Mesodermal cell (in vitro differentiated cells): ENCODE data around the gene BRSK1.

Experiments used
- H3K27ac ChIP-seq: 2 replicates; pipeline ENCODE4 v1.7.0; 2013; ENCODE audit warnings: mild to moderate bottlenecking, low read depth, low read length, moderate library complexity; ENCODE audit not compliant: severe bottlenecking
- H3K36me3 ChIP-seq: 2 replicates; pipeline ENCODE4 v1.7.1; 2013; ENCODE audit warnings: mild to moderate bottlenecking, low read length, moderate library complexity; ENCODE audit not compliant: control insufficient read depth, insufficient read depth
- H3K4me1 ChIP-seq: one replicate; pipeline ENCODE4 v1.7.1; 2013; ENCODE audit warnings: mild to moderate bottlenecking, low read length; ENCODE audit not compliant: insufficient read depth, control insufficient read depth, poor library complexity, severe bottlenecking
- H3K4me3 ChIP-seq: 2 replicates; pipeline ENCODE4 v1.7.0; 2013; ENCODE audit warnings: low read length, control low read depth, mild to moderate bottlenecking; ENCODE audit not compliant: insufficient read depth, poor library complexity, severe bottlenecking; ENCODE audit errors: extremely low read depth
- H3K9me3 ChIP-seq: 2 replicates; pipeline ENCODE4 v1.7.1; 2013; ENCODE audit warnings: mild to moderate bottlenecking, low read length, moderate library complexity; ENCODE audit not compliant: control insufficient read depth
- WGBS, 2 experiments: methylation state at CpG; one replicate each; pipeline ENCODE4 v1.1.5; 2013; ENCODE audit warnings: missing lambda C conversion rate in 2 of 2; ENCODE audit not compliant: insufficient coverage in 2 of 2; 5-methylcytosine and 5-hydroxymethylcytosine counted together

Gene BRSK1

DNA sequence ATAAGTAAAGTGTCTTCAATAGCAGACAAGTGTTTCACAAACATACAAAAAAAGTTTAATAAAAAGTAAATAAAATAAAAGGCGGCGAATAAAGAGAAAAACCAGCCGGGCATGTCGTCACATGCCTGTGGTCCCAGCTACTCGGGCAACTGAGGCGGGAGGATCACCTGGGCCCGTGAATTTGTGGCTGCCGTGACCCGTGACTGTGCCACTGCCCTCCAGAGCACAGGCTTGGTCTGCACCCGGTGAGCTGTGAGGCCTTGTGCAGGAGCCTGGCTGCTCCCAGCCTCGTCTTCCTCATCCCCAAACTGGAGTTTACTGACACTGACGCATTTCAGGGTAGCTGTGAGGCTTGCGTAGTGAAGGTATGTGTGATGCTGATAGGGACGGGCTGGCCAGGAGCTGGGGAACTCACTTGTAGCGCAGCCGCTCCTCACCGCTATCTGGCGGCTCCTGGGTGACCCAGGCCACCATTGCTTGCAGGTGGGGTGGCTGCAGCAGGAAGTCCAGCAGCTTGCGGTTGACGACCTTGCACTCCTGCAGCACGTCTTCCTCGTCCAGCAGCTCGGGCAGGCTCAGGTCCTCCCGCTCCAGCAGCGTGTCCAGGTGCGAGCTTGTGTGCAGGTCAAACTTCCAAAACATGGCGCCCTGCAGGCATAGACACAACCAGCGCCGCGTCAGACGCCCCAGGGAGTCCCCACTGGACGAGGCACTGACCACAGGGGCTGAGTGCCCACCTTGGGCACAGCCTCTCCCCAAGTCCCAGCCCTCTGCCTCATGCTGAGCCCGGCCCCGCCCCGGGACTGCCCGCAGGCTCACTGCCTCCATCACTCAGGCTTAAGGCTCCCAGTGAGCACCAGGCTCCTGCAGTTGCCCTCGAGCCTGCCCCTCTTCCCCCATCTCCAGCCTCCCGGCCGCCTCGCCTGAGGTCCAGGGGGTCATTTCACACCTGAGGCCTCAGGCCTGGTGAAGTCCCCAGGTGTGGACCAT lies 37.0 kb upstream of the BRSK1 start:
- Histone ChIP-seq H3K4me1 (peaks cover 14% of the 10 kb centered on the region), H3K9me3 (no peaks in the 10 kb centered on the region), H3K27ac (no peak overlapping the region), H3K36me3 (peaks cover 61% of the 10 kb centered on the region), H3K4me3 (no peak overlapping the region)
- WGBS, 2 experiments: 93 to 95% methylated on average over 28 to 37 of the region's 40 CpGs

DNA sequence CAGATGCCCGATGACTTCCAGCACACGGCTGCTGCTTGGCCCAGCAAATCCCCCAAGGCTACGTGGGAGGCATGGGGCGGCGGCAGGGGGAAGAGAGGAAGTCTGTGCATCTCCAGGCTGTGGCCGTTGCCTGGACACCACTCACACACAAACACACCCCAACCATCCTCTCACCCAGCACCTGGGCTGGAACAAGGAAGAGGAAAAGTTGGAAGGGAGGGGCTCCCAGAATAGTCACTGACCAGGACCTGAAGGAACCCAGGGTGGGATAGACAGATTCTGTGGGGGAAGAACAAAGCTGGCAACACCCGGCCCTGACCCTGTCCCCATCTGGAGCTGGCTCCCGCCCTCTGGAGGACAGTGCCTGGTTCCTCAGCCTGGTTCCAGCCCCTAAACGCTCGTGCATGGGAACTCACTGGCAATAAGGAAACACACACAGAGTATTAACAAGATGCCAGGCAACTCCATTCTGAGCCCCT lies 36.1 kb upstream of the BRSK1 start:
- peaks cover 18% of the 10 kb centered on the region for H3K4me1 ChIP-seq
- peaks cover 54% of the 10 kb centered on the region for H3K36me3 ChIP-seq
- H3K9me3 ChIP-seq: no peaks in the 10 kb centered on the region
- 87 to 91% methylated on average over 7 to 8 of the region's 10 CpGs for WGBS, 2 experiments
- H3K4me3 ChIP-seq: no peak overlapping the region
- H3K27ac ChIP-seq: no peak overlapping the region

DNA sequence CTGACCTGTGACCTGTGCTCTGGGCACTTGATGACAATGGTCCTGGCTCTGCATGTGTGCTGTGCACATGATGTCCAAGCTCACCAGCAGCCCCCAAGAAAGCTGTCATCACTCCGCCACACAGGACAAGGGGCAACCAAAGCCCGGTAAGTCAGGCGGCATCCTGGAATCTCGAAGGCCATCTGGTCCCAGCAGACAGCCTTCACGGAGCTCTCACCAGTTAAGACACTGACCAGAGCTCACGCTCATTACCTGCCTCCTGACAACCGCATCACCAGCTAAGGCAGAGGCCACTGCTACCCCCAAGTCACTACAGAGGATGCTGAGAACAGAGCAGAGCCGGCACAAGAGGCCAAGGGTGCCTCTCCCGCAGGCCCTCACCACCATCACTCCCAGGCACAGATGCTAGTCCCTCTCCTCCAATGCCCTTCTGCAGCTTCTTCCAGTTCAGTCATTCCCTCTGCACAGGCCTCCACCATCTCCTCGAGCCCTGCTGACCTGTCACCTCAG lies 35.6 kb upstream of the BRSK1 start:
- WGBS, 2 experiments: 91 to 93% methylated on average over 10 of the region's 10 CpGs
- H3K4me1 ChIP-seq: peaks cover 18% of the 10 kb centered on the region
- no peak overlapping the region for H3K27ac ChIP-seq
- peaks cover 53% of the 10 kb centered on the region for H3K36me3 ChIP-seq
- H3K9me3 ChIP-seq: no peaks in the 10 kb centered on the region
- H3K4me3 ChIP-seq: no peak overlapping the region

DNA sequence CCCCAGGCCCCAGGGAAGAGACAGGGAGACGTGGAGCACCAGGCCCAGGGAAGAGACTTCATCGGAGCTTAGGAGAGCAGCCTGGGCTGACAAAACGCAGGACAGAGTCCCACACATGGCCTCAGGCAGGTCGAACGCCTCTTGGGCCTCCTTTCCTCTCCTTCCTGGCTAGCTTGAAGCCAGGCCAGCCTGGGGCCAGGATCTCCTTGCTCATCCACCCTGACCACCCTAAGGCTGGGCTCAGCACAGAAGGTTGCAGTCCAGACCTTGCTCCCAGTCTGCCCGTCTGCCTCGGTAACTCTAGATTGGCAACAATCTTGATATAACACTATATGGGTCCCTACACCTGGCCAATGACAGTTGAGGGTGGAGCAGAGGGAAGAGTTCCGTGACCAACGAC lies 35.1 kb upstream of the BRSK1 start:
- H3K27ac ChIP-seq: no peak overlapping the region
- no peak overlapping the region for H3K4me3 ChIP-seq
- peaks cover 55% of the 10 kb centered on the region for H3K36me3 ChIP-seq
- WGBS, 2 experiments: 94 to 98% methylated on average over 7 to 9 of the region's 9 CpGs
- peaks cover 18% of the 10 kb centered on the region for H3K4me1 ChIP-seq
- no peaks in the 10 kb centered on the region for H3K9me3 ChIP-seq

DNA sequence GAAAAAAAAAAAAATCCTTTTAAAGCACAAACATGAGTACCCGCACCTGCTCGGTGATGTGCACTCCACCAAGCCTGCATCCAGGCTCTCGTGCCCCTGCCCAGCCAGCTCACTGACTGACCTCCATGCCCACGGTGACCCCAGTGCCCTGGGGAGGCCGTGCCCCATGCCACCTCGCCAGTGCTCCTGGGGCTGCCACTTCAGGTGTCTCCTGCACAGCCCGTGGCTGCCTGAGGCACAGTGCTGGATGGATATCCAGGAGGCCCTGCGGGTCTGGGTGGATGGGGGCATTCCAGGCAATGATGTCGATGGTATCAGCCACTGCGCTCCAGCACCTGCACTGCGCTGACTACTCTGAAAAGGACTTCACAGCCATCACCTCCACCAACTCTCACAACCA lies 34.0 kb upstream of the BRSK1 start:
- peaks cover 18% of the 10 kb centered on the region for H3K4me1 ChIP-seq
- 91 to 97% methylated on average over 11 of the region's 11 CpGs for WGBS, 2 experiments
- peaks cover 52% of the 10 kb centered on the region for H3K36me3 ChIP-seq
- no peak overlapping the region for H3K4me3 ChIP-seq
- no peaks in the 10 kb centered on the region for H3K9me3 ChIP-seq
- H3K27ac ChIP-seq: no peak overlapping the region

DNA sequence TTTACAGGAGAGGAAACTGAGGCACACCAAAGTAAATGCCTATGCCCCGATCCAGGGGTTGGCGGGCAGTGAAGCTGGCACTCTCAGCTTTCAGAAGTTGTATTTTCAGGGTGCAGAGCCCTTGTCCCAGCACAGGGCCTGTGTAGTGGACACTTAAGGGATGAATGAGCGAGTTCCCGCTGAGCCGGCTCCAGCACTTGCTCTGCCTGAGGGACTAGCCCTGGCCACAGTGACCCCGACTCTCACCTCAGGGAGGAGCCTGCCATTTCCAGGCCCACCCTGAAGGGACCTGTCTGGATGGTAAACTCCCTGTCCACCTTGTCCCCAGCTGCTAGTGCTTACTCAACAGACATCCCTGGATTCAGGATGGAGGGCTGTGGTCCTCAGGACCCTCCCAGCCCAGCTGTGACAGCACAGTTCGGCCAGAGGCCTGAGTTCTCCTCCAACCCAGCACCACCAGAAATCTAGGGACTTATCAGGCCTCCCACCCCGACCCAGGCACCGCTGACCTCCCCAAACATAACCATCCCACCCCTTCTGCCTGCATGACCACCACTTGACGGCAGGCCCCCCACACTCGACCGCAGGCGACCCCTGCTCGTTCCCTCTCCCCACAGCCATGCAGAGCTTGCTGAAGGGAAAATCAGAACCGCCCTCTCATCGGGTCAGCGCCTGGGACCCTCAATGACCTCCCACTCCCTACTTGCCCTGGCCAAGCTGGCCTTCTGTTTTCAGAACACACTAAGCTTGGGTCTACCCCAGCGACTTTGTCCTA lies 33.3 kb upstream of the BRSK1 start:
- peaks cover 18% of the 10 kb centered on the region for H3K4me1 ChIP-seq
- peaks cover 49% of the 10 kb centered on the region for H3K36me3 ChIP-seq
- H3K9me3 ChIP-seq: no peaks in the 10 kb centered on the region
- H3K27ac ChIP-seq: no peak overlapping the region
- WGBS, 2 experiments: 93 to 94% methylated on average over 15 to 16 of the region's 18 CpGs
- H3K4me3 ChIP-seq: no peak overlapping the region

DNA sequence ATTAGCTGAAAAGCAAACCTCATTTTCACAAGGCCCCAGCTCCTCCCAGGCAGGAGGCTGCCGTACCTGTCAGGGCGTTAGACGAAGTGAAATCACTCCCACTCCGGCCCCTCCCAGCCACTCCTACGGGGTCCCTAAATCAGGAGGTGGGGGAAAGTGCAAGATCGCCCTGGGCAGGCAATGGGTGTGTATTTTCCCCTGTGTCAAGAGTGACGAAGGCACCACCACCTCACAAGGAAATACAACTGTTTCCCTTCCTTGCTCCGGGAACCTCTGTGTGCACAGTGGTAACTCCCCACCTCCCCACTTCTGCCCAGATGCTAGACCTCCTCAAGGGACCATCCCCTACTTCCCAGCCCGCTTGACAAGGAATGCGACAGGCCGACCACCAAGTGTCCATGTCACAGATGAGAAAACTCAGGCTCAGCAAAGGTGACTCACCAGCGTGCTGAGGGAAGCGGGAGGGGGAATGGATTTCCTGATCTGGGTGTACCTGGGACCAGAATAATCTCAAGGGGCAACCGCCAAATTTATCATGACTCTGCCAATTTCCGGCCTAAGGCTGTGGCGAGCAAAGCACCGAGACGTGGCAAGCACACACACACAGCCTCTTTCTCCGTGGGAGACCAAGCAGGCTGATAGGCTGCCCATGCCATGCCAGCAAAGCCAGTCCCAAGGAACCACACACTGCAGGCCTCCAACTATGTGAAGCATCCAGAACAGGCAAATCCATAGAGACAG lies 32.3 kb upstream of the BRSK1 start:
- no peaks in the 10 kb centered on the region for H3K9me3 ChIP-seq
- 85 to 87% methylated on average over 12 of the region's 19 CpGs for WGBS, 2 experiments
- peaks cover 26% of the 10 kb centered on the region for H3K4me1 ChIP-seq
- no peak overlapping the region for H3K4me3 ChIP-seq
- peaks cover 48% of the 10 kb centered on the region for H3K36me3 ChIP-seq
- peak overlapping the region; percentile 8 for H3K27ac ChIP-seq

DNA sequence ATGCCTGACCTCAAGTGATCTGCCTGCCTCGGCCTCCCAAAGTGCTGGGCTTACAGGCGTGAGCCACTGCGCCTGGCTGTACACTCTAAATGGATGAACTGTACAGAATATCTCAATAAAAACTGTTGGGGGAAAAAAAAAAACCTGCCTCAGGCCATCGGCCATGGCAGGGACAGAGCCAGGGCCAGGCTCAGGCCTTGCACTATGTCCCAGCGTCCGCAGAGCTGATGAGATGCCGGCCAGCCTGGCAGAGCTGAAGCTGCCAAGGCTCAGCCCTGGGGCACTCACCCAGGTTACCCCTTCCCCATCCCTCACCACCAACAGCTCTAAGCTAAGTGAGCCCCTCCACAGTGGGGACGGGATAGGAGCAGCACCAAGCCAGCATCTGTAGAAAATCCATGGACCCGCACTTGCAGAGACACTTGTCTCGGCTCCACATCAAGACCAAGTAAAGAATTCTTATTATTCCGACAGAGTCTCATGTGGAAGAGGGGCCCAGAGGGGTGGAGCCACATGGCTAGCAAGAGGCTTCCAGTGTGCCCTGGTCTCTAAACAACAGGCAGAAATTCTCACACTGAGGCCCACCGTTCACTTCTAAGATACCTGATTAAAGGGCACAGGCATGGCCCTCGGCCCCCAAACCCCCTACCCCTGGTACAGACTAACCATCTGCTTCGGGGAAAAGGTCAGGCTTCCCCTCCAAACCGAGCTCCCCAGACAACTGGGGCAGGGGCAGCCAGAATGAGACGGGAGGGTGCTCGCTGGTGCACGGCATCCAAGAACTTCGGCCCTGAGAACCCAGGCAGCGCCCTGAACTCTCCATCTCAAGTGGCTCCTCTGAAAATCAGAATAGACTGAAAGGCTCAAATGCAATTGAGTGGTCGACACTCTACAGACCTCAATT lies 30.8 kb upstream of the BRSK1 start:
- H3K4me1 ChIP-seq: peaks cover 34% of the 10 kb centered on the region
- no peak overlapping the region for H3K27ac ChIP-seq
- no peaks in the 10 kb centered on the region for H3K9me3 ChIP-seq
- no peak overlapping the region for H3K4me3 ChIP-seq
- 96 to 98% methylated on average over 18 to 19 of the region's 21 CpGs for WGBS, 2 experiments
- H3K36me3 ChIP-seq: peaks cover 39% of the 10 kb centered on the region

DNA sequence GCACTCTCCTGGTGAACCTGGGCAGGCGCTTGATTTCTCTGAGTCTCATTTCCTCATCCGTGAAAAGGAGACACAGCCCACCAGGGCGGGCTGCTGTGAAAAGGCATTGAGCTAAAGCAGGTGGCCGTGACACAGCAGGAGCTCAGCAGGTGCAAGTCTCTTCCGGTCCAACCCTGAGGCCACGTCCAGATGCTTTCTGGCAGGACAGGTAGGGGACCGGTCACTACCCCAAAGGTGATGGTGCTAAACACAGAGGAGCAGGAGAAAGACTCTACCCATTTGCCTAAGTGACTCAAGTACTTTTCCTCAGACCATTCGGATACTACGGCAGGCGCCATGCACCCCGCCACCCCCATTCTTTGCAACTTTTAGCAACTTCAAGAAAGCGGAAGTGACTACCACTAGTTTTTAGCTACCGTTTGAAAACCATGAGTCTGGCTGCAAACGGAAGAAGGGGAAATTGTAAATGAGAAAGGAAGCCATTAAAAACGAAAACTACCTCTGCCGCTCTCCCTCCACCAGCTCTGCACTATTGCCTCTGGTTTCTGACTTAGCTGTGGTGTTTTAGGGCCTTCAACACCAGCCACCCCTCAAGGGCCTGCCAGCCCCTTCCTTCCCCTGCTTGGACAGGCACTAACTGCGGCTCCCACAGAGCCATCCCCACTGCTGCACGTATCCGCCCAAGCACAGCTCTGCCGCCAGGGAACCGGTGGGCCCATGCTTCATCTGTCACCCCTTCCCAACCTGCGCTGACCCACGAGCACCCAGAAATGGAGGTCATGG lies 29.8 kb upstream of the BRSK1 start:
- H3K9me3 ChIP-seq: no peaks in the 10 kb centered on the region
- H3K36me3 ChIP-seq: peaks cover 39% of the 10 kb centered on the region
- WGBS, 2 experiments: 89 to 96% methylated on average over 18 to 22 of the region's 23 CpGs
- no peak overlapping the region for H3K27ac ChIP-seq
- peaks cover 28% of the 10 kb centered on the region for H3K4me1 ChIP-seq
- H3K4me3 ChIP-seq: no peak overlapping the region
